GM04503 (cell line): ENCODE data around the gene L3MBTL4.

Source experiments
- DNase-seq: peaks from one replicate; pipeline ENCODE4 v3.0.0-alpha.2; 2012; ENCODE audit warnings: low read depth

L3MBTL4 gene

GRCh38 chr18:6251084-6251483 is 163.6 kb downstream of the L3MBTL4 start:
- DNase-seq, result no peak

GRCh38 chr18:6249788-6250187 is 164.9 kb downstream of the L3MBTL4 start:
- no peak for DNase-seq

- DNase-seq, result no peak
Measured at GRCh38 chr18:6249170-6249569, 165.5 kb downstream of the L3MBTL4 start.

- no peak for DNase-seq
Measured at GRCh38 chr18:6248017-6248416, 166.7 kb downstream of the L3MBTL4 start.

GRCh38 chr18:6242004-6242403 is 172.7 kb downstream of the L3MBTL4 start:
- DNase-seq, result no peak

GRCh38 chr18:6239716-6240115 is 175.0 kb downstream of the L3MBTL4 start:
- no peak for DNase-seq

GRCh38 chr18:6236258-6236657 is 178.5 kb downstream of the L3MBTL4 start:
- DNase-seq, result no peak

GRCh38 chr18:6222271-6222670 is 192.4 kb downstream of the L3MBTL4 start:
- no peak for DNase-seq

GRCh38 chr18:6221602-6222014 is 193.1 kb downstream of the L3MBTL4 start:
- DNase-seq, result no peak

GRCh38 chr18:6220129-6220528 is 194.6 kb downstream of the L3MBTL4 start:
- no peak for DNase-seq

- DNase-seq, result no peak
Measured at GRCh38 chr18:6219116-6219717, 195.5 kb downstream of the L3MBTL4 start.

- no peak for DNase-seq
Measured at GRCh38 chr18:6215888-6216287, 198.8 kb downstream of the L3MBTL4 start.

GRCh38 chr18:6211174-6211504 is 203.6 kb downstream of the L3MBTL4 start:
- no peak for DNase-seq

- no peak for DNase-seq
Measured at GRCh38 chr18:6210349-6211173, 204.2 kb downstream of the L3MBTL4 start.

GRCh38 chr18:6207941-6208340 is 206.8 kb downstream of the L3MBTL4 start:
- no peak for DNase-seq

GRCh38 chr18:6207116-6207515 is 207.6 kb downstream of the L3MBTL4 start:
- no peak for DNase-seq

- DNase-seq, result no peak
Measured at GRCh38 chr18:6205706-6206105, 209.0 kb downstream of the L3MBTL4 start.

- no peak for DNase-seq
Measured at GRCh38 chr18:6204476-6204875, 210.2 kb downstream of the L3MBTL4 start.

GRCh38 chr18:6203791-6204190 is 210.9 kb downstream of the L3MBTL4 start:
- no peak for DNase-seq

- DNase-seq, result no peak
Measured at GRCh38 chr18:6202861-6203260, 211.8 kb downstream of the L3MBTL4 start.

GRCh38 chr18:6200204-6200774 is 214.4 kb downstream of the L3MBTL4 start:
- no peak for DNase-seq

- DNase-seq, result no peak
Measured at GRCh38 chr18:6199777-6200176, 214.9 kb downstream of the L3MBTL4 start.

GRCh38 chr18:6198585-6198984 is 216.1 kb downstream of the L3MBTL4 start:
- DNase-seq, result no peak

- no peak for DNase-seq
Measured at GRCh38 chr18:6194640-6195039, 220.1 kb downstream of the L3MBTL4 start.
